Measurements from ENCODE around the gene ORC5.

The ORC5 gene

GRCh38 chr7:104161244-104161643, 46.6 kb downstream of the ORC5 start:
- TF ChIP-seq CTCF (IDR thresholded peaks at IDR 0.05) (no peak), ZFX (IDR thresholded peaks at IDR 0.05; ENCODE audit: borderline replicate concordance) (no peak)
- H3K27ac ChIP-seq, result no peak overlapping the region

- no peak overlapping the region for H3K27ac ChIP-seq
- peak; percentile 69 for TF ChIP-seq CTCF (IDR thresholded peaks at IDR 0.05)
- TF ChIP-seq ZFX (IDR thresholded peaks at IDR 0.05; ENCODE audit: borderline replicate concordance), result no peak
Observed at GRCh38 chr7:104160375-104160774, 47.4 kb downstream of the ORC5 start.

- H3K27ac ChIP-seq, result no peak overlapping the region
- no peak for TF ChIP-seq ZFX (IDR thresholded peaks at IDR 0.05; ENCODE audit: borderline replicate concordance)
- TF ChIP-seq CTCF (IDR thresholded peaks at IDR 0.05), result peak; percentile 92
Observed at GRCh38 chr7:104156842-104157277, 51.0 kb downstream of the ORC5 start.

GRCh38 chr7:104153287-104153686, 54.5 kb downstream of the ORC5 start:
- TF ChIP-seq ZFX (IDR thresholded peaks at IDR 0.05; ENCODE audit: borderline replicate concordance) (no peak), CTCF (IDR thresholded peaks at IDR 0.05) (no peak)
- H3K27ac ChIP-seq, result no peak overlapping the region

- TF ChIP-seq ZFX (IDR thresholded peaks at IDR 0.05; ENCODE audit: borderline replicate concordance) (no peak), CTCF (IDR thresholded peaks at IDR 0.05) (no peak)
- no peak overlapping the region for H3K27ac ChIP-seq
Observed at GRCh38 chr7:104152468-104152867, 55.3 kb downstream of the ORC5 start.

GRCh38 chr7:104150470-104150869, 57.3 kb downstream of the ORC5 start:
- TF ChIP-seq CTCF (IDR thresholded peaks at IDR 0.05) (no peak), ZFX (IDR thresholded peaks at IDR 0.05; ENCODE audit: borderline replicate concordance) (no peak)

GRCh38 chr7:104149822-104150221, 58.0 kb downstream of the ORC5 start:
- TF ChIP-seq ZFX (IDR thresholded peaks at IDR 0.05; ENCODE audit: borderline replicate concordance) (no peak), CTCF (IDR thresholded peaks at IDR 0.05) (no peak)
- H3K27ac ChIP-seq, result no peak overlapping the region

More at GRCh38 chr7:104150470-104150869, 57.3 kb downstream of the ORC5 start:
- H3K27ac ChIP-seq, result no peak overlapping the region

All from 22Rv1 (cell line).